Aorta (tissue), 5 donors: ENCODE results near the gene ADAMTS3. TPM values are rescaled to one million over a fixed set of nuclear protein-coding genes. Genes with fewer than 3 reads are reported as not detected.

ENCODE experiments used
- ATAC-seq: fragments of 200-7000 bp; cut with Tn5 transposase; one replicate; pipeline ENCODE4 v1.9.1; 2022; ENCODE audit warnings: moderate library complexity; ENCODE audit not compliant: low FRiP score
- DNase-seq, 2 donors: peaks; one replicate each; pipeline ENCODE4 v3.0.0-alpha.2; 2020
- H3K27ac ChIP-seq, 2 donors: one replicate each; pipeline ENCODE4 v1.5.1; 2013; ENCODE audit warnings: low read length in 2 of 2, mild to moderate bottlenecking in 2 of 2, moderate library complexity in 2 of 2, control low read depth in 1 of 2, inconsistent platforms in 1 of 2, low read depth in 1 of 2
- H3K27me3 ChIP-seq, 2 donors: one replicate each; pipeline ENCODE4 v1.6.1; 2013; ENCODE audit warnings: control low read depth in 1 of 2, low read length in 1 of 2, mild to moderate bottlenecking in 1 of 2, moderate library complexity in 1 of 2; ENCODE audit not compliant: insufficient read depth in 2 of 2, control insufficient read depth in 1 of 2
- H3K36me3 ChIP-seq, 2 donors: one replicate each; pipeline ENCODE4 v1.6.1; 2013; ENCODE audit warnings: control low read depth in 1 of 2, low read length in 1 of 2, mild to moderate bottlenecking in 1 of 2; ENCODE audit not compliant: insufficient read depth in 2 of 2, control insufficient read depth in 1 of 2
- H3K4me1 ChIP-seq, 2 donors: one replicate each; pipeline ENCODE4 v1.6.1; 2013; ENCODE audit warnings: low read length in 2 of 2, control low read depth in 1 of 2, mild to moderate bottlenecking in 1 of 2, moderate library complexity in 1 of 2; ENCODE audit not compliant: insufficient read depth in 2 of 2, control insufficient read depth in 1 of 2
- H3K4me3 ChIP-seq, 2 donors: one replicate each; pipeline ENCODE4 v1.5.1; 2013; ENCODE audit warnings: low read length in 2 of 2, control low read depth in 1 of 2, mild to moderate bottlenecking in 1 of 2
- H3K9me3 ChIP-seq: one replicate; pipeline ENCODE4 v1.6.1; 2013; ENCODE audit warnings: mild to moderate bottlenecking, low read length; ENCODE audit not compliant: control insufficient read depth
- WGBS, 2 donors: extraction: QIAGEN DNeasy Blood & Tissue Kit; methylation state at CpG; one replicate each; pipeline ENCODE4 v1.1.7; 2013; 5-methylcytosine and 5-hydroxymethylcytosine counted together
- intact Hi-C, 2 donors: fragments of 100-400 bp; cut with DNase I; formaldehyde crosslinking; loops; one replicate each; pipeline versions ENCODE4 v1.14.2 to v1.15.0; 2022
- polyA plus RNA-seq, 2 donors: library from polyadenylated mRNA; stranded (reverse); fragments of 200-250 nt; gene quantifications; one replicate each; pipeline ENCODE4 v1.2.3, GENCODE V29; 2013
- total RNA-seq, 2 donors: library from RNA; stranded (reverse); fragmentation: NEBNext Ultra II Directional; extraction: Animal tissue kit (Norgen Biotek cat#: 25700); gene quantifications; one replicate each; pipeline ENCODE4 v1.2.1, GENCODE V29; 2021
- donor health status: healthy with polysubstance abuse.
- donor health status: Bipolar disorder and iron deficiency.
- donor health status: DM: no; HTN: no; CAD: no.
- donor health status: DM: no; HTN: no; CAD: no.
- donor health status: DM: yes; HTN: yes; CAD: no.

Gene ADAMTS3
- total and polyA plus RNA-seq, 4 donors: 0.25 to 5.9 (median 2.5) TPM

DNA sequence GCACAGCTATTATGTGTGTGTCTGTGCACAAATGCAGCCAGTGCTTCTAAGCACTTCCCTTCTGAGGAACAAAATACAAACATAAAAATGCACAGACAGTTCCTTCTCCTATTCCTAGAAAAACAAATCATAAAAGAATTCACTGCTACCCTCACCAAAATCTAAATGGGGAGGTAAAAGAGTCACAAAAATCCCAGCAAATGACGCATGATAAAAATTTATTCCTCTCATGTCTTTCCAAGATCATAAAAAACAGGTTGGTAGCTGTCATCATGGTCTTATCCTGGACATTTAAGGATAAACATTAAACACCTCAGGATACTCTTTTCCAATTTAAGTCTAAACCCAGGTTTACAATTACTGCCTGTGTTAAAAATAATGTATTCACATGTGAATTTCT lies 124.9 kb downstream of the ADAMTS3 start:
- DNase-seq (no peak), ATAC-seq (no peak)
- Histone ChIP-seq H3K27ac (no peak overlapping the region), H3K36me3 (no peaks in the 10 kb centered on the region), H3K27me3 (no peaks in the 10 kb centered on the region), H3K4me3 (no peak overlapping the region), H3K4me1 (no peaks in the 10 kb centered on the region), H3K9me3 (no peaks in the 10 kb centered on the region)
- intact Hi-C loops: no loop called here
- WGBS, 2 donors: 90% methylated on average over 1 of the region's 1 CpG

DNA sequence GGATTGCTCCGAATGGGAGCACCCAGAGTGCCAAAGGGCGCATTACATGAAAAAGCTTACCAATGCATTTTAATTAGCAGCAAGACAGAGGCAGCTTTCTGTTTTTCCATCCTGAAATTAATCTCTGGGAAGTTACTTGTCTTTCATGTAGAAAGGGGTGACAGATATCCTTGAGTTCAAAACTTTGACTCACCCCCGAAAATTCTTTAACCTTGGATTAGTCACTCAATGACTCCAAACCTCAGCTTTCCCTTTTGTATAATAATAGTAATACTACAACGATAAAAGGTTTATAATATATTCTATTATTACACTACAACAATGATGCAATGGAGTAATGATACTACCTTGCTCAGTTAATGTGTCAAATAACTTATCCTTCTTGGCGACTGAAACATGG lies 126.3 kb downstream of the ADAMTS3 start:
- DNase-seq (no peak), ATAC-seq (no peak)
- no peak overlapping the region for H3K4me3 ChIP-seq
- no peaks in the 10 kb centered on the region for H3K9me3 ChIP-seq
- no peaks in the 10 kb centered on the region for H3K36me3 ChIP-seq
- intact Hi-C loops: no loop called here
- 94 to 96% methylated on average over 5 of the region's 5 CpGs for WGBS, 2 donors
- H3K27ac ChIP-seq: no peak overlapping the region
- H3K4me1 ChIP-seq: no peaks in the 10 kb centered on the region
- H3K27me3 ChIP-seq: no peaks in the 10 kb centered on the region

DNA sequence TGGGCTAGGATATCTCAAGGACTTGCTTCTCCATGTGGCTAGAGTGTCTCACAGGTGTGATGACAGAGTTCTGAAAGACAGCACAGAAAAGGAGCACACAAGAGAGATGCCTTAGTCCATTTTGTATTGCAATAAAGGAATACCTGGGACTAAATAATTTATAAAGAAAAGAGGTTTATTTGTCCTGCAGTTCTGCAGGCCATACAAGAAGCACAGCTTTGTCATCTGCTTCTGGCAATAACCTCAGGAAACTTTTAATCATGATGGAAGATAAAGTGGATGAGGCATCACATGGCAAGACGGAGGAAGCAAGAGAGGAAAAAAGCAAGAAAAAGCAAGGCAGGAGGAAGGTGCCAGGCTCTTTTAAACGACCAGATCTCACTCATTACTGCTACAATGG lies 126.9 kb downstream of the ADAMTS3 start:
- H3K27me3 ChIP-seq: no peaks in the 10 kb centered on the region
- H3K27ac ChIP-seq: no peak overlapping the region
- no peak for DNase-seq
- no peaks in the 10 kb centered on the region for H3K36me3 ChIP-seq
- 57 to 61% methylated on average over 2 of the region's 2 CpGs for WGBS, 2 donors
- ATAC-seq: no peak
- no peaks in the 10 kb centered on the region for H3K9me3 ChIP-seq
- no peaks in the 10 kb centered on the region for H3K4me1 ChIP-seq
- H3K4me3 ChIP-seq: no peak overlapping the region
- intact Hi-C loops: no loop called here

DNA sequence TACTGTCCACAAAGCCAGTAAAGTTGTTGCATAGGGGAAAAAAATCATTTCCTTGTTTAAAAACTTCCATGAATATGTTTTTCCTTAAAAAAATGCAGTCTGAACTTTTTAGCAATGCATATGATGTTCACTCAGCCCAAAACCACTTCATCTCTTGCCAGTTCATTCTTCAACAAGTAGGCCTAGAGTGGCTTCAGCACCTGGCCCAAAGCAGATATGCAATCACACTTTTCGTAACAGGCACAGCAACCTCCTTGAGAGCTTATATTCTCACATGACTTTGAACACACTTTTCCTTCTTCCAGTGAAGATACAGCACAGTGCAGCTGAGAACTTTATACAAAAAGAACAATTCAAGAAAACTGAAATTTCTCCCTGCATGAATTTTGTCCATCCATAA lies 128.6 kb downstream of the ADAMTS3 start:
- ATAC-seq: no peak
- 91 to 94% methylated on average over 1 of the region's 1 CpG for WGBS, 2 donors

DNA sequence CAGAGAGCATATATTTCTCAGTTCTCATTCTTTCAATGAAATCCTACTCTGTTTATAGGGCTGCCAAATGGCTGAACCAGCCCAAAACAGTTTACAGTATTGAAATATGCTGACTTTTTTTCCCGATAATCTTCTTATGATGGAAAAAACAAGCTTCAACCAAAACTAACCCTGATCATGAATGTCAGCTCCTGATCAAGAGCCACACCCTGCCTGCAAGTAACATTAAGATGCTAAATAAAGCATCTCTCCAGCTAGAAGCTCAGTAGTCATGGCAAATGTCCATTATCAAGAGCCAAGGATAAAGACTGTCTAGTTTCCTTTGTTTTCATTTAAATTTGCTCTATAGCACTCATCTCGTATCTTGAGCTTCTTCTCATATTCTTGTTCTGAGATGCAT lies 136.0 kb downstream of the ADAMTS3 start:
- no peaks in the 10 kb centered on the region for H3K27me3 ChIP-seq
- intact Hi-C loops: no loop called here
- H3K9me3 ChIP-seq: no peaks in the 10 kb centered on the region
- DNase-seq (no peak), ATAC-seq (no peak)
- H3K4me3 ChIP-seq: no peak overlapping the region
- 87% methylated on average over 2 of the region's 2 CpGs for WGBS, 2 donors
- no peaks in the 10 kb centered on the region for H3K4me1 ChIP-seq
- H3K36me3 ChIP-seq: no peaks in the 10 kb centered on the region
- no peak overlapping the region for H3K27ac ChIP-seq

More for the DNA sequence above, 128.6 kb downstream of the ADAMTS3 start:
- Histone ChIP-seq H3K9me3 (no peaks in the 10 kb centered on the region), H3K4me3 (no peak overlapping the region), H3K27ac (no peak overlapping the region), H3K4me1 (no peaks in the 10 kb centered on the region), H3K36me3 (no peaks in the 10 kb centered on the region), H3K27me3 (no peaks in the 10 kb centered on the region)
- DNase-seq: no peak
- intact Hi-C loops: no loop called here

DNA sequence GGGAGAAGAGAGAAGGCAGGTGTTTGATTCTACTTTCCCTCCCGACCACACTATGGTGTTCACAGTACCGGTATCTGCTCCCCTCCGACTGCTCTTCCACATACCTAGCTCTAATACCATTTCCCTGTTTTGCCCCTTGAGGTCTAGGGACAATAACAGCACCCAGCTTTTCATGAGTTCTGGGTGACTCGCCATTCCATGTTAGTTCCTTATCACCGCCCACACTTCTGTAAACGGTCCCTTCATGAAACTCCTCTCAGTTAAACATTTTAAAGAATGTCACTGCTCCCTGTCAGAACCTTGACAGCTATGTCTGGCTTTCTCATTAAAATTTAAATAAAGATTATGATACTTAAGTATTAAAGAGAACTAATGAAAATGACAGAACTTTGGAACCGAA lies 136.7 kb downstream of the ADAMTS3 start:
- ATAC-seq (no peak), DNase-seq (no peak)
- intact Hi-C loops: no loop called here
- Histone ChIP-seq H3K4me3 (no peak overlapping the region), H3K4me1 (no peaks in the 10 kb centered on the region), H3K27me3 (no peaks in the 10 kb centered on the region), H3K9me3 (no peaks in the 10 kb centered on the region), H3K27ac (no peak overlapping the region), H3K36me3 (no peaks in the 10 kb centered on the region)
- 68 to 75% methylated on average over 7 of the region's 7 CpGs for WGBS, 2 donors

DNA sequence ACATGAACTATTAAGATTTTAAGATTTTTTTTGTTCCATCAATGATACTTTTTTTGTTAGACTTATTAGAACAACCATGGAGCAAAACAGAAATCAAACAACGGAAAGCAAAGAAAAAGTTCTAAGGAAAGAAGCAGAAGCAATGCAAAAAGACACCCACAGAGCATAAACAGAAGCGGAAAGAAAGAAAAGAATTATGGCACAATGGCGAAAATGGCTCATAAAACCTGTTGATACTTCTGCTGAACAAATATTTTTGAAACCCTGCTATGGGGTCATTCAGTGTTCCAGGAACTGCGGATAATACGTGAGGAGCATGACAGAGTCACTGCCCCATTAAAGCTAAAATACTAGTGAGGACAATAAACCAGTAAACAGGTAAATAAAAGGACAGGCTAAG lies 138.0 kb downstream of the ADAMTS3 start:
- no peaks in the 10 kb centered on the region for H3K27me3 ChIP-seq
- DNase-seq: no peak
- WGBS, 2 donors: 87 to 91% methylated on average over 5 of the region's 5 CpGs
- intact Hi-C loops: no loop called here
- H3K27ac ChIP-seq: no peak overlapping the region
- no peaks in the 10 kb centered on the region for H3K9me3 ChIP-seq
- H3K4me3 ChIP-seq: no peak overlapping the region
- H3K4me1 ChIP-seq: no peaks in the 10 kb centered on the region
- no peak for ATAC-seq
- H3K36me3 ChIP-seq: no peaks in the 10 kb centered on the region

DNA sequence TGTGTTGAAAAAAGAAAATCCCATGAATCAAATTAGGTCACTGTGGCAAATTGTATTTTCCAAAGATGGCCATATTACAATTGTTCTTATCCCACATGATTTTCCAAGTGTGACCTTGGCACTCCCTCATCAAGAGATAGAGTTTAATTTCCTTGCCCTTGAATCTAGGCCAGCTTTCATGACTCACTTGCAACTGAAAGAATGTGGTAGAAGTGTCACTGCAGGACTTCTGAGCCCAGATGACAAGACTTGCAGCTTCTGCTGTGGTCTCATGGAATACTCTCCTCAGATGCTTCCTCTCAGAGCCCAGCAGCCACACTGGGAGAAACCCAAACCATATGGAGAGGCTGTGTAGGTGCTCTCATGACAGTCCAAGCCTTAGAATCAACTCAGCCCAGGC lies 139.0 kb downstream of the ADAMTS3 start:
- intact Hi-C loops: no loop called here
- H3K36me3 ChIP-seq: no peaks in the 10 kb centered on the region
- H3K9me3 ChIP-seq: no peaks in the 10 kb centered on the region
- DNase-seq: no peak
- no peak for ATAC-seq
- no peak overlapping the region for H3K4me3 ChIP-seq
- H3K27ac ChIP-seq: no peak overlapping the region
- no peaks in the 10 kb centered on the region for H3K4me1 ChIP-seq
- H3K27me3 ChIP-seq: no peaks in the 10 kb centered on the region

DNA sequence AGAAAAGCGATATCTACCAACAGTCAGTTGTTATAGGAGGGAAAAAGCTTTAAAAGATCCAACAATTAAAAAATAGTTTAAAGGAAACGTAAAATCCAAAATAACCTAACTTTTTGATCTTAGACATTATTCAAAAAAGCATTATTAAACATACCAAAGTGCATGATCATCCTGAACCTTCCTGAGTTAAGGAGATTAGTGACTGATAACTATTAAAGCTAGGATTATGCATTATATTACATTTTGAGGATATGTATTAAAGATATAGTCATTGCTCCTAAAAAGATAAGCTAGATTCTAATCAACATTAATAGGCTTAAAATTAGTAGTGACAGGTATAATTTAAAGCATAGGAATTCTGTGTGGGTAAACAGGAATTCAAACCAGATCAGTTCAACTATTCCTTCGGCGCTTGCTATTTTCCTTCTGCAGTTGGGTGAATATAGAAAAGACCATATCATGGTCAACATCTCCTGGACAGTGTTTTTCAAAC lies 139.6 kb downstream of the ADAMTS3 start:
- WGBS, 2 donors: 96 to 98% methylated on average over 4 of the region's 4 CpGs
- ATAC-seq: no peak
- intact Hi-C loops: no loop called here
- Histone ChIP-seq H3K27me3 (no peaks in the 10 kb centered on the region), H3K27ac (no peak overlapping the region), H3K36me3 (no peaks in the 10 kb centered on the region), H3K4me1 (no peaks in the 10 kb centered on the region), H3K9me3 (no peaks in the 10 kb centered on the region), H3K4me3 (no peak overlapping the region)
- no peak for DNase-seq
